Measurements from ENCODE around the gene SPATS2L.

SPATS2L gene

DNA sequence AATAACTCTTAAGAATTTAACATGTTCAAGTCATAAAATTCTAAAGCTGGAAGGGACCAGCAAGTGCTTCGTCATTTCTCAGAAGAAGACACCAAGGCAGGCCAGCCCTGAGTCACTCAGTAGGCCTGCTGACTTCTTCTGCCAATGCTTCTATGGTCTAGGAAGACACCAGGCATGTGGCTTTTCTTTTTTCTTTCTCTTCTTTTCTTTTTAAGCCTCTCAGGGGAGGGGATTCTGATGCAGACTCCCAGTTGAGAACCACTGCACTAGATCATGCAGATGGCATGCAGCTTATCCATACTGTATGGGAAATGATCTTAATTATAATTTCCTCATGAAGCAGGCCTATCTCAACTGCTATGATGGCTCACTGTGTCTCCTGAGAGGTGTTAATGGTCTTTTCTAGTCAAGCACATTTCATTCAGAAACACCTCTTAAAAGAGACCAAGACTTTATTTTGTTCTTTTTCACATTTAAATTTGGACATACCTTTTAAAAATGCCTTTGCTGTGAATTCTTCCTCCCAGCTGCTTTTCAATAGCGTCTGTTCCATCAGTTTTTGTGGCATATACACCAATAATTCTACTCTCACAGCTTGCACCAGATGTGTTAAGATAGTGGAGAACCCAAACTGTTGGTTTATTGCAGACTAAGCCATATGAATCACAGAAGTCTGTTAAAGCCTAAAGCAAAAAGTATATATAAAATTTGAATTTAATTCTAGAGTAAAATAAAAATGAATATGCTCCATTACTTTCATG lies 192.1 kb downstream of the SPATS2L start:
- no peak for DNase-seq (ENCODE audit: low read depth in 2 of 2)

DNA sequence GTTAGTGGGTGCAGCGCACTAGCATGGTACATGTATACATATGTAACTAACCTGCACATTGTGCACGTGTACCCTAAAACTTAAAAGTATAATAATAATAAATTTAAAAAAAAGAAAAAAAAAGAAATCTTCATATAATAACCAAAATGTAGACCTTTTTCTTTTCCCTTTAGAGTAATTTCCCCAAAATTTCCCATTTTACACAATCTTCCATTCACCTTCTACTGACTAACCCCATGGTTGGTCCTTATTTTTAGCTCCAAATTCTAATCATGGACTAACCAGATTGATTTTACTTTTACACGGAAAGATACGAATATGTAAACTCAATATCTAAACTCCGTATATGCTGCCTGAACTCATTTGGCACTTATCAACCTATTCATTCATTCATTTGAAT lies 195.7 kb downstream of the SPATS2L start:
- DNase-seq (ENCODE audit: low read depth in 2 of 2): no peak

DNA sequence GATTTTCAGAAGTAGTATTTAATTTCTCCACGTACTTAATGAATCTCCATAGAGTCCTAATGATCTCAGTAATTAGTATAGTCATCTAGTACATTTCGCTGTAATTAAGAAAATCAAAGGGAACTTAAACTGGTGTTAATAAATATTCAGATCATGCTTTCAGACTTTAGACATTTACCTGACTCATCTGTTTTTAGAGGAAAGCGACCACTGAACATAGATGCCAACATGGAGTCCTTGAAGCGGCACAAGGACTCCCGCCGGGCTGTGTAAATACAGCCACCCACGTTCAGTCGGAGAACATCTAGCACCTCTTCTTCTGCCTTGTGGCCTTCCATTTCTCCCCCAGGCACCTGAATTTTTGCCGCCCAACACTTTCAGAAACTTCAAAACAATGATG lies 200.2 kb downstream of the SPATS2L start:
- DNase-seq (ENCODE audit: low read depth in 2 of 2): no peak

DNA sequence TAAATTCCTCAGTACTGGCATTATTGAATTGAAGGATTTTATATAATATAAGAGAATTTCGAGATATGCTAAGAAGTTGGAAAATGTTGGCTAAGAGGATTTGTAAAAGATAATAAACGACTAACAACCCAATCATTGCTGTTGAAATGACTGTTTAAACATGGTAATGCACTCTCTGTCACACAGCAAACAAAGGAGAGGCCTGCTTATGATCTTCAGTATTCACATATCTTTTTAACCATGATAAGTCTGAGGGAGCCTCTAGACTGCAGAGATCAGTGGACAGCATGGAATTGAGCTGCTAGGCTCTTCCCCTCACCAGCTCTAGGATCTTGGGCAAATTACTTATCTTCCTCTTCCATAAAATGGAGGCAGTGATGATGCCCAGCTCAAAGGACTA lies 200.7 kb downstream of the SPATS2L start:
- DNase-seq (ENCODE audit: low read depth in 2 of 2): no peak

DNA sequence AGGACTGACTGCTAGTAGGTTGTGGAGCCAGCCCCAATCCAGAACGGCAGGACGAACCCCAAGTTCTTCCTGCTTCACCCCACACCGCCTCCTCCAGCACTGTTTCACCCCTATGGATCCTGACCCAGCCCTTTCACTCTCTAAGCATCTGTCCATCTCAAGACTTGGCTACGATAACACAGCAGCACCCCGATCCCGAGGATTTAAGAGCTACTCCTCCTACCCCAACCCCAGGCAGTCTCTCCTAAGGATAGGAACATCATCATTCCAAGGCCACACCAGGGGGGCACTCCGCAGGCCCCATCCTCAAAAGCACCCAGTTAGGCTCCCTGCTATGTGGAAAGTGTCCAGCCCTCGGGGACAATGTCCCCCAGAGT lies 202.7 kb downstream of the SPATS2L start:
- no peak for DNase-seq (ENCODE audit: low read depth in 2 of 2)

DNA sequence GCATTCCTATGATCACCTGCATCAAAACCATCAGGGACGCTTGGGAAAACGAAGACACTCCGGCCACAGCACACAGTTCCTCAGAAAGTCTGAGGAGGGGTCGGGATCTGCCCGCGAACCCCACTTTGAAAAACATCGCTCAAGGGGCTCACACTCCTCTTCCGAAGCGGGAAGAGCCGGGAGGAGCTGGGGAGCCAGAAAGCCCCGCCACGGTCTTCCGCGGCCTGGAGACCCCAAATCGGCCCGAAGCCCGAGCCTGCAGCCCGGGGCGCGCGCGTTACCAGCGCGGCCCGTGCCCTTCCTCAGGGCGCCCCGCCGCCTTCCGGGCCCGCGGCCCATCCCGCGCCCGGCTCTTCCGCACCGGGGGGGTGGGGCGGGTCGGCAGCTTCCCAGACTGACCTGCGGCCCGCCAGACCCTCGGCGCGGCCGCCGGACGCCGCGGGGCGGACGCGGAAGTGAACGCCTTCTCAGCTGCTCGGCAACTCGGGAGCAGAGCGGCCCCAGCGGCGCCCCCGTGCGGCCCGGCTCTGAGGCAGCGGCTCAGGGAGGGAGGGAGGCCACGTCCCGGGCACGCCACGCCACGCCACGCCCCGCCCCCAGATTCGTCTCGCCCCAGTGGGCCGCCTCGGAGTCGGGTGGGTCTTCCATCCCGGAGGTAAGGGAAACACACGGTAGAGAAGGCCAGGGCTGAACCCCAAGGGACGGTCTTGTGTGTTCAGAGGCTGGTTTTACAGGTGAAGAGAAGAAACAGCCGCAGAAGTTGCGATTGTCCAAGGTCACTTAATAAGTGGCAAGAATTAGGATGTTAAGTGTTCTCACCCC lies 203.3 kb downstream of the SPATS2L start, which contains the start of gene KCTD18:
TSS of gene KCTD18 (minus strand) at position 457 of the 822 bp plus-strand sequence. CDS start 3,052 bp downstream, outside the sequence.
- peak; percentile 80 to 82 for DNase-seq (ENCODE audit: low read depth in 2 of 2)

DNA sequence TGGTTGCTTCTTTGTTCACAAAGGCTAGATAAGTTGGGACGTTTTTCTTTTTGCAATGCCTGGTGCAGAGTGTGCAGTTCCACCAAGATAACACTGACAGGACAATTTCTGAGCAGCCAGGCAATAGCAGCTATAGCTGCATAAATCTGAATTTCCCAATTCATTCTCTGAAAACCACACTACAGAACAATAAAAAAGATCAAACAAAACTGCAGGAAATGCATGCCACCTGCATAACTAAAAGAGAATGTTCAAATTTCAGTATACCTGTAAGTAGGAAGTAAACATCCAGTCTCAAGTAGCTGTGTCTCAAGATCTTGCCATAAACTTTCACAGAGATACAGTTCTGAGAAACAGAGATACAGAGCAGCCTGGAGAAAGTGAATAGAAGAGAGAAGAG lies 208.7 kb downstream of the SPATS2L start:
- no peak for DNase-seq (ENCODE audit: low read depth in 2 of 2)

DNA sequence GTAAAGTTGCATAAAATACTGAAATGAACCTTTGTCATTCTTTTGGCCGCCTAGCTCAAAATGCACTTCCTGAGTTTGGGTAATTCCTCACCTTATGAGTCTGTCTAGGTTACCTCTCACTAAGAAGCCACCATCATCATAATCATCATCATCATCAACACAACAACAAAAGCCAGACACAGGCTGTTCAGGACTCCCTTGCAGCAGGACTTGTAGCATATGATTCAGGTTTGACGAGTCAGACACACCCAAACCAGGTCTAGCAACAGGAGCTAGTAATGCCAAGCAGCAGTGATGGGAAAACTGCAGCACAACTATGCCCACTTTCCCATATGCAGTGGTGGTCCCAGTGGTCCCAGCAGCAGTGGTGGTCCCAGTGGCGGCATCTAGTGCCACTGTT lies 216.7 kb downstream of the SPATS2L start:
- no peak for DNase-seq (ENCODE audit: low read depth in 2 of 2)

DNA sequence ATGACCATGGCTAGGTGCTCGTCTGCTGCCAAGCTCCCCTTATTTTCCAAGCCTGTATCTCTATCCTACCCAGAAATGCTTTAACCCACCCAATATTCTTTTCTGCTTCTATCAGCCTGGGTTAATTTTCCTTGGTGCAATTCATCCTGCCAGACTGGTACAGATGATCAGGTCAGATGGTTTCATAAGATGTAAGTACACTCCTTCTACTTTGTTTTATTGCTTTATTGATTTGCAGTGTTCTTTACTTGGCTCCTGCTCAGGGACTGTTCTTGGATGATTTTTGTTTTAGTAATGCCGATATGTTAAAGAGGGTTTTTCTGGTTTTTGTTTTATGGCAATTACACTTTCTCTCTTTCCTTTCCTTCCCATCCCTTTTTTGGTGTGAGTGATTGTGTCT lies 217.1 kb downstream of the SPATS2L start:
- DNase-seq (ENCODE audit: low read depth in 2 of 2): no peak

DNA sequence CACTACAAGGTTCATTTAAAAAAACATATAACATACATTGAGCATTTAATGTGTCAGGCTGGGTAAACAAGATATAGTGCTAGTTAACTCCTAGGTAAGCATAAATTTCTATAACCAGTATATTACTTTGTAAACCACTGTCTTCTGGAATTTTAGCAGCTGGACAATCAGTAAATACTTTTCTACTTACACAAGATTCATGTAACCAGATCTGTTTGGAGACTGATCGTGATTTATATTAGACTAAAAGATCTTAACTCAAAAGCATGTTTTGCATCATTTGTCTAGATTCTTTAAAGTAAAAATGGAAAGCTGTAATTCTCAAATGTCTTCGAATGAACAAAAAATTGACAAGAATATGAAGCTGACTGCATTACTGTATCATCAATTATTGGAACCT lies 218.6 kb downstream of the SPATS2L start:
- no peak for DNase-seq (ENCODE audit: low read depth in 2 of 2)

DNA sequence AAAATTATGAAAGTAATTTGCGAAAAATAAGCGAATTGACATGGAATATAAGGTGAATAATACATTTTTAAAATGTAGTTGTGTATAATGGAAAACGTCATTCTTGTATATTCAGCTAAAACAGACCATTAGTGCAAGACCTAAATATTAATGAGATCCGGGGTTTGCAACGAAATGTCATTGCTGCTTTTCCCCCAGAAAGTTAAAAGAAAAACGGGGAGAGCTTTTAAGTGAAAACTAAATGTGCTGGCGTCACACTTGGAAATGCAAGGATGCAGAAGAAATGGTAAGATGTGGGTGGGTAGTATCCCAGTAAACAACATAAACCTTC lies 219.0 kb downstream of the SPATS2L start:
- DNase-seq (ENCODE audit: low read depth in 2 of 2): no peak

DNA sequence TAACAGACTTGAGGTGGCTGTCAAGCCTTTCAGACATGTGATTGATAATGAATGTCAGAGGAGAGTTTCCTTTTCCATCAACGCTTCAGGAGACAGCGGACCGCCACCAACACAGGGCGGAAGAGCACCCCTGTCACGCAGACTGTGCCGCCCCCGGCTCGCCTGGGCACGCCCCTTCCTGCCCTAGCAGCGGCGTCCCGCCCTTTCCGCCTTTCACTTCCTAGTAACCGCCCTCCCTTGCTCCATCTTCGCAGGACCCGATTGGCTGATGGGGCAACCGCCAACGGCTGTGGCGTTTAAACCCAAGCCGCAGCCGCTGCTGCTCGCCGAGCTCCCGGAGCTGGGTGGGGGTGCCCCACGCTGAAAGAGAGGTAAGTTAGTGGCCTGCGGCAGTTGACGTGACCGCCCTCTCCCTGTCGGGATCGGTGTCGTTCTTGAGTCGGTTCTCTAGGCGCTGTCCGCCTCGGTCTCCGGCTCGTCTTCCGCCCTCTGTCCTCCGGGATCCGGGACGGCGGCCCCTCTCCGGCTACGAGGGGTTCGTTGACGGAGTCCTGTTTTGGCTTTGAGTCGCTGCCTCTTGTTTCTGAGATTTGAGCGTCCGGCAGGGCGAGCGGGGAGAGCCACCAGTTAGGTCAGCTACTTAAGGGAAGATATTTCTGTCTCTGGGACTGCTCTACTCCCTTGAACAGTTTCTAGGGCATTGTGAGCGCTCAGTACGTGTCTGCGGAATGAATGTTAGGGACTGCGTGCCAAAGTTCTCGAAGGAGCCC lies 219.6 kb downstream of the SPATS2L start, which contains the start of gene SGO2:
TSS of gene SGO2 (plus strand) at position 326 of the 770 bp plus-strand sequence. CDS start 6,769 bp downstream, outside the sequence.
- DNase-seq (ENCODE audit: low read depth in 2 of 2): peak; percentile 90 to 91

DNA sequence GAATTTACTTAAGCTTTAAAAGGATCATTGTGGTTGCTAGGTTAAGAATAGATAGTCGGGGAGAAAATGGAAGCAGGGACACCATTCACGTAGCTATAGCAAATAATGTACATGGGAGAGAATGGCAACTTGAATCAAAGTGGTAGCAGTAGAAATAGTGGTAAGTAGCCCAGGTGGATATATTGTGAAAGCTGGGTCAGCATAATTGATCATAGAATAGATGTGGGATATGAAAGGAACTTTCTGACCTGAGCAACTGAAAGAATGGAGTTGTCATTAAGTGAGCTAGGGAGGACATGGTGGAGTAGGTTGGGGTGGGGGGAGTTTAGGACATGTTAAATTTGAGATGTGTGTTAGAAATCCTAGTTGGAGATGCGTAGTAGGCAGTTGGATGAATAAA lies 221.7 kb downstream of the SPATS2L start:
- DNase-seq (ENCODE audit: low read depth in 2 of 2): no peak

Measured in stimulated activated CD8-positive, alpha-beta memory T cell treated with anti-CD3 and anti-CD28 coated beads, Interleukin-7, amount 100 ng/mL, for 1 hour (primary cell).